SK-N-SH (cell line): ENCODE data around the gene IL10RA.

Experiments
- CTCF ChIP-seq: fragments of 200-600 bp; sonication (generic); IDR thresholded peaks from 2 replicates; pipeline ENCODE4 v1.6.1; 2017; ENCODE audit warnings: antibody characterized with exemption, mild to moderate bottlenecking, moderate library complexity
- EP300 ChIP-seq, 2 experiments: IDR thresholded peaks; 2 replicates each; pipeline versions ENCODE4 v1.4.0 to v1.6.1; 2012; ENCODE audit warnings: borderline replicate concordance in 1 of 2, low read depth in 1 of 2, low read length in 1 of 2
- RAD21 ChIP-seq: IDR thresholded peaks from 2 replicates; pipeline ENCODE4 v1.6.1; 2012; ENCODE audit warnings: mild to moderate bottlenecking, low read length
- SIN3A ChIP-seq: IDR thresholded peaks from 2 replicates; pipeline ENCODE4 v1.6.1; 2012; ENCODE audit warnings: low read depth, mild to moderate bottlenecking, low read length, moderate library complexity, borderline replicate concordance
- SMC3 ChIP-seq: IDR thresholded peaks from 2 replicates; pipeline ENCODE4 v1.6.1; 2012; ENCODE audit warnings: low read depth, low read length, improper control_type of control experiment
- TAF1 ChIP-seq: IDR thresholded peaks from 2 replicates; pipeline ENCODE4 v1.6.1; 2012; ENCODE audit warnings: low read depth, mild to moderate bottlenecking, low read length, moderate library complexity, borderline replicate concordance
- TF ChIP-seq, protein P1 (sequence below): IDR thresholded peaks from 2 replicates; pipeline ENCODE4 v1.4.0; 2012; ENCODE audit warnings: low read depth, borderline replicate concordance
- TF ChIP-seq, protein P2 (sequence below): IDR thresholded peaks from 2 replicates; pipeline ENCODE4; 2012

- TF ChIP-seq TAF1, result no peak
- no peak for TF ChIP-seq CTCF
- no peak for TF ChIP-seq SIN3A
- no peak for TF ChIP-seq RAD21
- no peak for TF ChIP-seq EP300 (IDR thresholded peaks at IDR 0.05; ENCODE audit: borderline replicate concordance in 1 of 2, low read depth in 1 of 2, low read length in 1 of 2)
- TF ChIP-seq, protein P1, sequence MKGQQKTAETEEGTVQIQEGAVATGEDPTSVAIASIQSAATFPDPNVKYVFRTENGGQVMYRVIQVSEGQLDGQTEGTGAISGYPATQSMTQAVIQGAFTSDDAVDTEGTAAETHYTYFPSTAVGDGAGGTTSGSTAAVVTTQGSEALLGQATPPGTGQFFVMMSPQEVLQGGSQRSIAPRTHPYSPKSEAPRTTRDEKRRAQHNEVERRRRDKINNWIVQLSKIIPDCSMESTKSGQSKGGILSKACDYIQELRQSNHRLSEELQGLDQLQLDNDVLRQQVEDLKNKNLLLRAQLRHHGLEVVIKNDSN, result no peak
- TF ChIP-seq, protein P2, sequence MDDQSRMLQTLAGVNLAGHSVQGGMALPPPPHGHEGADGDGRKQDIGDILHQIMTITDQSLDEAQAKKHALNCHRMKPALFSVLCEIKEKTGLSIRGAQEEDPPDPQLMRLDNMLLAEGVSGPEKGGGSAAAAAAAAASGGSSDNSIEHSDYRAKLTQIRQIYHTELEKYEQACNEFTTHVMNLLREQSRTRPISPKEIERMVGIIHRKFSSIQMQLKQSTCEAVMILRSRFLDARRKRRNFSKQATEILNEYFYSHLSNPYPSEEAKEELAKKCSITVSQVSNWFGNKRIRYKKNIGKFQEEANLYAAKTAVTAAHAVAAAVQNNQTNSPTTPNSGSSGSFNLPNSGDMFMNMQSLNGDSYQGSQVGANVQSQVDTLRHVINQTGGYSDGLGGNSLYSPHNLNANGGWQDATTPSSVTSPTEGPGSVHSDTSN, result no peak
- no peak for TF ChIP-seq SMC3
Measured at GRCh38 chr11:117966908-117967307, 19.3 kb upstream of the IL10RA start.
